Keratinocyte (primary cell): ENCODE results near the gene ELL. TPM values are rescaled to one million over a fixed set of nuclear protein-coding genes. Genes with fewer than 3 reads are reported as not detected.
A peak's percentile ranks its signal among the peaks of the same experiment; 100 is the strongest.

ENCODE experiments used
- DNase-seq: peaks from one replicate; pipeline ENCODE4 v3.0.0-alpha.2; 2011; ENCODE audit warnings: low read depth, missing footprints, low spot score
- FAIRE-seq: peaks from 2 replicates; lab custom pipeline; 2011; peaks lifted over from hg19 to GRCh38; lab: Jason Lieb, UNC
- H2AFZ ChIP-seq: 2 replicates; pipeline ENCODE4 v1.6.0; 2012; ENCODE audit warnings: low read length, control low read depth, inconsistent platforms; ENCODE audit not compliant: control insufficient read depth
- H3K27ac ChIP-seq: 2 replicates; pipeline ENCODE4 v1.5.1; 2011; ENCODE audit warnings: low read length; ENCODE audit not compliant: control insufficient read depth, insufficient read depth
- H3K27me3 ChIP-seq: 3 replicates; pipeline ENCODE4 v1.6.0; 2011; ENCODE audit warnings: low read length; ENCODE audit not compliant: control insufficient read depth, insufficient read depth; ENCODE audit errors: extremely low read depth
- H3K36me3 ChIP-seq, 2 experiments: 2 replicates in 1 of 2; 3 replicates in 1 of 2; pipeline ENCODE4 v1.5.1; 2011; ENCODE audit warnings: low read length in 2 of 2, mild to moderate bottlenecking in 1 of 2; ENCODE audit not compliant: control insufficient read depth in 2 of 2, insufficient read depth in 2 of 2; ENCODE audit errors: extremely low read depth in 1 of 2
- H3K4me1 ChIP-seq: 3 replicates; pipeline ENCODE4 v1.5.1; 2011; ENCODE audit warnings: low read length; ENCODE audit not compliant: control insufficient read depth, insufficient read depth; ENCODE audit errors: extremely low read depth
- H3K4me2 ChIP-seq: 3 replicates; pipeline ENCODE4 v1.6.0; 2011; ENCODE audit warnings: low read depth, low read length; ENCODE audit not compliant: control insufficient read depth, insufficient read depth; ENCODE audit errors: extremely low read depth
- H3K4me3 ChIP-seq, 3 experiments: fragments of 200-600 bp in 1 of 3; sonication (generic) in 1 of 3; 2 replicates in 2 of 3; 3 replicates in 1 of 3; pipeline ENCODE4 v1.5.1; 2011 to 2016; ENCODE audit warnings: low read length in 3 of 3, mild to moderate bottlenecking in 3 of 3, control low read depth in 2 of 3, inconsistent platforms in 1 of 3, low read depth in 1 of 3, mixed read lengths in 1 of 3, mixed run types in 1 of 3, moderate library complexity in 1 of 3; ENCODE audit not compliant: control insufficient read depth in 2 of 3, insufficient read depth in 2 of 3; ENCODE audit errors: extremely low read depth in 1 of 3
- H3K79me2 ChIP-seq: 2 replicates; pipeline ENCODE4 v1.6.0; 2012; ENCODE audit warnings: low read length; ENCODE audit not compliant: control insufficient read depth, insufficient read depth
- H3K9ac ChIP-seq: 3 replicates; pipeline ENCODE4 v1.6.0; 2011; ENCODE audit warnings: low read length; ENCODE audit not compliant: control insufficient read depth, insufficient read depth; ENCODE audit errors: extremely low read depth
- H3K9me1 ChIP-seq: 3 replicates; pipeline ENCODE4 v1.6.0; 2011; ENCODE audit warnings: low read length; ENCODE audit not compliant: control insufficient read depth, insufficient read depth; ENCODE audit errors: extremely low read depth
- H3K9me3 ChIP-seq: 2 replicates; pipeline ENCODE4 v1.5.1; 2012; ENCODE audit warnings: low read depth, low read length; ENCODE audit not compliant: control insufficient read depth
- H4K20me1 ChIP-seq: 3 replicates; pipeline ENCODE4 v1.6.0; 2011; ENCODE audit warnings: low read length; ENCODE audit not compliant: control insufficient read depth, insufficient read depth; ENCODE audit errors: extremely low read depth
- EZH2 ChIP-seq: IDR thresholded peaks from one replicate; pipeline ENCODE4 v1.6.1; 2012; ENCODE audit warnings: inconsistent platforms, mild to moderate bottlenecking, low read length, moderate library complexity
- dilution Hi-C: fragments of 300-500 bp; cut with MboI; formaldehyde crosslinking; loops from one replicate; pipeline ENCODE4 v1.7.0; 2020; ENCODE audit warnings: low sequenced_read_pairs; ENCODE audit not compliant: extremely low pct_ligation_motif_present
- polyA minus RNA-seq, 3 experiments: library from RNA; depleted of rRNA, polyadenylated mRNA; stranded (reverse); fragments of >200 nt; gene quantifications; 1 replicate in 1 of 3; 2 replicates in 1 of 3; 3 replicates in 1 of 3; pipeline ENCODE4 v1.2.3, GENCODE V29; 2011
- polyA plus RNA-seq, 5 experiments: library from polyadenylated mRNA; depleted of rRNA in 3 of 5; stranded (reverse) in 3 of 5; stranded (forward) in 1 of 5; unstranded in 1 of 5; fragments of >200 nt; gene quantifications; 1 replicate in 1 of 5; 2 replicates in 3 of 5; 3 replicates in 1 of 5; pipeline versions ENCODE4 v1.2.1 to v1.2.3, GENCODE V29; 2011 to 2012; ENCODE audit warnings: missing spikeins in 2 of 5, low read depth in 1 of 5, low replicate concordance in 1 of 5
- TF ChIP-seq, protein P1 (sequence below), 3 experiments: IDR thresholded peaks in 1 of 3; conservative IDR thresholded peaks in 1 of 3; optimal IDR thresholded peaks in 1 of 3; 2 replicates in 2 of 3; 3 replicates in 1 of 3; pipeline versions ENCODE3 to v1.5.1; 2011; ENCODE audit warnings: low read length in 3 of 3, mild to moderate bottlenecking in 3 of 3, moderate library complexity in 2 of 3, control low read depth in 1 of 3, inconsistent platforms in 1 of 3; ENCODE audit not compliant: insufficient read depth in 2 of 3; ENCODE audit errors: extremely low read depth in 1 of 3

Gene ELL
- 4.4 to 8.3 TPM (median 6.8 TPM) in 3 replicates for polyA plus RNA-seq
- 8.1 TPM for polyA plus RNA-seq (2011; ENCODE audit: low read depth)
- 2.9 and 7.0 TPM in 2 replicates for polyA plus RNA-seq (2011; cell fraction: cytosol; rRNA removed)
- 12.9 and 16.9 TPM in 2 replicates for polyA plus RNA-seq (2011; cell fraction: nucleus; rRNA removed)
- 10.4 and 11.5 TPM in 2 replicates for polyA plus RNA-seq (2012; ENCODE audit: low replicate concordance)
- polyA minus RNA-seq: 6.4 to 31.5 TPM (median 7.2 TPM) in 3 replicates
- 16.9 TPM for polyA minus RNA-seq (2011; cell fraction: cytosol; rRNA and poly(A)+ RNA removed)
- polyA minus RNA-seq (2011; cell fraction: nucleus; rRNA and poly(A)+ RNA removed): 18.4 and 19.1 TPM in 2 replicates

DNA sequence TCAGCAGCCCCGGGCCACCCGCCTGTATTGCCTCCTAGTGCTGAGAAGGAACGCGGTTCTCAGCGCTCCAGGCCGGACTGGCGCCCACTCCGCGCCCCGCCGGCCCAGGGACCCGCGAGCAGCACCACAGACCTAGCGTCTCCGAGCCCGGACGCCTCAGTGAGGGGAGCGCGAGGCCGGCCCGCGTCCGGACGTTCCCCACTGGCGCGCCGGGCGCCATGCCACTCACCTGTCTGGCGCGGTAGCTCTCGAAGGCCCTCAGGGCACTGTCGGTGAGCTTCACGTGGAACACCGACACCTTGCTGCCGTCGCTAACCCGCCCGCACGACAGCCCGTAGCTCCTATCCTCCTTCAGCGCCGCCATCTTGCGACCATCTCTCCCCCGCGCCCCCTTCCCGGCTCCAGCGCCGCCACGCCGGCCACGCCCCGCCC is at the start of gene ELL:
TSS of gene ELL (minus strand) at position 379 of the 432 bp plus-strand sequence. CDS start at position 364, 15 bp downstream.
- Histone ChIP-seq H3K4me3 (peak within 1 kb of the TSS; percentile 86 to 100 (median 99)), H3K9me1 (no peaks in the 10 kb centered on the region), H3K27ac (peak within 1 kb of the TSS; percentile 94), H2AFZ (peak within 1 kb of the TSS; percentile 78), H3K4me2 (peak within 1 kb of the TSS; percentile 100), H3K79me2 (peaks cover 50% of the 10 kb centered on the region), H4K20me1 (peaks cover 2% of the 10 kb centered on the region), H3K36me3 (peaks cover 3% of the 10 kb centered on the region in 2 experiments), H3K9me3 (no peaks in the 10 kb centered on the region), H3K4me1 (peaks cover 24% of the 10 kb centered on the region), H3K27me3 (no peaks in the 10 kb centered on the region), H3K9ac (peak within 1 kb of the TSS; percentile 96)
- FAIRE-seq (no peak), DNase-seq (no peak)
- TF ChIP-seq EZH2: no peak
- TF ChIP-seq, protein P1, sequence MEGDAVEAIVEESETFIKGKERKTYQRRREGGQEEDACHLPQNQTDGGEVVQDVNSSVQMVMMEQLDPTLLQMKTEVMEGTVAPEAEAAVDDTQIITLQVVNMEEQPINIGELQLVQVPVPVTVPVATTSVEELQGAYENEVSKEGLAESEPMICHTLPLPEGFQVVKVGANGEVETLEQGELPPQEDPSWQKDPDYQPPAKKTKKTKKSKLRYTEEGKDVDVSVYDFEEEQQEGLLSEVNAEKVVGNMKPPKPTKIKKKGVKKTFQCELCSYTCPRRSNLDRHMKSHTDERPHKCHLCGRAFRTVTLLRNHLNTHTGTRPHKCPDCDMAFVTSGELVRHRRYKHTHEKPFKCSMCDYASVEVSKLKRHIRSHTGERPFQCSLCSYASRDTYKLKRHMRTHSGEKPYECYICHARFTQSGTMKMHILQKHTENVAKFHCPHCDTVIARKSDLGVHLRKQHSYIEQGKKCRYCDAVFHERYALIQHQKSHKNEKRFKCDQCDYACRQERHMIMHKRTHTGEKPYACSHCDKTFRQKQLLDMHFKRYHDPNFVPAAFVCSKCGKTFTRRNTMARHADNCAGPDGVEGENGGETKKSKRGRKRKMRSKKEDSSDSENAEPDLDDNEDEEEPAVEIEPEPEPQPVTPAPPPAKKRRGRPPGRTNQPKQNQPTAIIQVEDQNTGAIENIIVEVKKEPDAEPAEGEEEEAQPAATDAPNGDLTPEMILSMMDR (optimal IDR thresholded peaks at IDR 0.05 in 1 of 3, IDR thresholded peaks at IDR 0.05 in 1 of 3, conservative IDR thresholded peaks at IDR 0.05 in 1 of 3; ENCODE audit: extremely low read depth in 1 of 3, insufficient read depth in 2 of 3, low read length in 3 of 3): no peak
- dilution Hi-C loops: no loop called here

DNA sequence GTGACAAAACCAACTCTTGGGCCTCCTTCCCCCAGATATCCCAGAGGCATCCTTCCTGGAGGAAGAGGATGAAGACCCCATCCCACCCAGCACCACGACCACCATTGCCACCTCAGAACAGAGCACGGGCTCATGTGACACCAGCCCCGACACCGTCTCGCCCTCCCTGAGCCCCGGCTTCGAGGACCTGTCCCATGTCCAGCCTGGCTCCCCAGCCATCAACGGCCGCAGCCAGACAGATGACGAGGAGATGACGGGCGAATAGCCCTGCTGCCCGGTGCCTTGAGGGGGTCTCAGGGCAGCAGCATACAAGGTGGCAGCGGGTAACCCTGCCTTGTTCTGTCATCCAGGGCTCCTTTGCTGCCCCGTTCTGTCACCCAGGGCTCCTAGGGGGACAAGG is 46.5 kb upstream of the ELL start:
- dilution Hi-C loops: no loop called here
- no peak overlapping the region for H3K4me3 ChIP-seq
- no peak overlapping the region for H3K27ac ChIP-seq
- peaks cover 9% of the 10 kb centered on the region for H3K4me1 ChIP-seq
- DNase-seq: no peak
- no peak for TF ChIP-seq EZH2
- TF ChIP-seq, protein P1 (optimal IDR thresholded peaks at IDR 0.05 in 1 of 3, IDR thresholded peaks at IDR 0.05 in 1 of 3, conservative IDR thresholded peaks at IDR 0.05 in 1 of 3; ENCODE audit: extremely low read depth in 1 of 3, insufficient read depth in 2 of 3, low read length in 3 of 3): no peak
- H3K4me2 ChIP-seq: no peak overlapping the region
- FAIRE-seq: no peak
- peaks cover 36 to 37% of the 10 kb centered on the region in 2 experiments for H3K36me3 ChIP-seq
- peaks cover 2% of the 10 kb centered on the region for H3K9me1 ChIP-seq
- no peak overlapping the region for H3K9ac ChIP-seq
- H3K79me2 ChIP-seq: peaks cover 17% of the 10 kb centered on the region
- no peaks in the 10 kb centered on the region for H3K27me3 ChIP-seq
- no peaks in the 10 kb centered on the region for H3K9me3 ChIP-seq
- H2AFZ ChIP-seq: no peak overlapping the region
- peaks cover 9% of the 10 kb centered on the region for H4K20me1 ChIP-seq
